IPS-NIHi11 (cell line): ENCODE data around the gene IGHMBP2.
A peak's percentile ranks its signal among the peaks of the same experiment; 100 is the strongest.
"Not testable (repeated sequence)": the region's sequence is repeated elsewhere in the genome, so short reads cannot be mapped to it uniquely, and the experiment has no call there.

ENCODE experiments used
- DNase-seq: peaks from one replicate; pipeline ENCODE4 v3.0.0; 2012; ENCODE audit warnings: mixed read lengths, low spot score

The IGHMBP2 gene

GRCh38 chr11:68961245-68961644, 57.6 kb downstream of the IGHMBP2 start:
- DNase-seq, result no peak

GRCh38 chr11:68962527-68963250, 59.0 kb downstream of the IGHMBP2 start:
- DNase-seq, result peak; percentile 32

- DNase-seq, result no peak
Measured at GRCh38 chr11:68963779-68964178, 60.1 kb downstream of the IGHMBP2 start.

DNA sequence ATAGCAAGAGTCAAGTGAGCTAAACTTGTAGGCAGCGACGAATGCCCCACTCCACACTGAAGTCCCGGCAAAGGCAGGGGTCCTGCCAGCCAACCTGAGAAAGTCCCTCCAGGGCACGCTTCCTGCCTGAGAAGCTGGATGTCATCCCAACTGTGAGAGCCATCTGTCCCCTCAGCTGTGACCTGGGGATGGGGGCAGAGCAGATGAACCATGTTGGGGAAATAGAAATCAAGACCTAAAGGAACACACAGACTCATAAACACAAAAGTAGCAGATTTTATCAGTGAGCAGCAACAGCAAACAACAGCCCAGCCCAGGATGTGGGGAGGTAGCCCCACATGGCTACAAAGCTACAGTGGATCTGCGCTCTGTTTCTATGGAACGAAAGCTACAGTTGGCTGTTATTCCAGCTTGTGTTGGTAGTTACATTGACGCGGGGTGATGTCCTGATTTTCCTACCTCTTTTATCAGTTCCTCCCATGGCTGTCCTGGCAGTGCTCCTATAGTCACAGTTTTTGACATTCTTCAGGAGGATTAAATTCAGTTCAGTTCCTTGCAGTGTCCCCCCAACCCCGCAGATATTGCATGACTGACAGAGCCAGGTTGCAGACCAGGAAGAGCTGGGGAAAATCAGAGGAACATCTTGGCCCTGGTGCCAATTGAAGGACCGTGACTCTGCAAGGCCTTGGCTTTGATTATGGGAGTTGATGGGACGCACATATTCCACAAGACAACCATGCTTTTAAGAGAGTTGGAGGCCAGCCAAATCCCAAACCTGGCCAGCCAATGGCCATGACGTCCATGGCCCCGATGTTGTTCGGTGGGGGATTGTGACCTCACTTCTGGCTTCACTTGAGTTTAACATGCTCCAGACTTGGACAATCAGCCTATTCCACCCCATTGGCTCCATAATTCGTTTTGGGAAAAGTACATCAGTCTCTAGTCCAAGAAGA, 62.5 kb downstream of the IGHMBP2 start:
- DNase-seq, result no peak

- no peak for DNase-seq
Measured at GRCh38 chr11:68966894-68967780, 63.4 kb downstream of the IGHMBP2 start.

DNA sequence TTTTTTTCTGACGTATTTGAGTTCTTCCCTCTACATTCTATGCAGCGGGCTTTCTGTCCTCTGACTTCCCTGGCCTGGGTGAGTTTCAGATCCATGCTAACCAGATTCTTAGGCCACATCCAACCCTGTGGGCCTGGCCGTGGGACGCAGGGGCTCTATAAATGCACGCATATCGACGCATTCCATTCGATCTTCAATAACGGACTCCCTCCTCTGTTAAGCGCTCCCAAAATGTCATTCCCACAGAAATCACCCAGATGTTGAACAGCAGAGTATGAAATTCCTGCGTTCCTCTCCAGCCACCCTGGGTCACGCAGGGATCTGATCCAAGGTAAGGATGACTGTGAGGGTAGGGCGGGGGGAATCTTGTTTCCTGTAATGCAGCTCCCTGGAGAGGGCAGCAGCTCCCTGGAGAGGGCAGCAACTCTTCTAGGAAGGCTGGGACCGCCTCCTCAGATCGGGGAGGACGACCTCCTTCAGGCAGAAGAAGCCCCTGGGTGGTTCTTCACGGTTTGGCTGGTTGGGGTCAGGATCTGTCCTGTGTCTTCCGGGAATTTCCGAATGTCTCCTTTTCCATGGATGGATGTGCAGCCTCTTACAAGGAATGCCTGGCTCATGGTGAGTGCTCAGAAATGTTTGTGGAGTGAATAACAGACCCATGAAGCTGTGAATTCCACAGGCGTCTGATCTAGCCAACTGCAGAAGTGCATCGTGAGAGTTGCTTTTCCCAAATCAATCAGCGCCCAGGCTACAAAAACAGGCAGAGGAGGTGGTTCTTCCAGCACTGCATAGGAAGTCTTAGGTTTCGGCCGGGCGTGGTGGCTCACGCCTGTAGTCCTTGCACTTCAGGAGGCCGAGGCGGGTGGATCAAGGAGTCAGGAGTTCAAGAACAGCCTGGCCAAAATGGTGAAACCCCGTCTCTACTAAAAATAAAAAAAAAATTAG, 64.9 kb downstream of the IGHMBP2 start:
- peak; percentile 46 for DNase-seq

GRCh38 chr11:68969386-68969785, 65.7 kb downstream of the IGHMBP2 start:
- no peak for DNase-seq

DNA sequence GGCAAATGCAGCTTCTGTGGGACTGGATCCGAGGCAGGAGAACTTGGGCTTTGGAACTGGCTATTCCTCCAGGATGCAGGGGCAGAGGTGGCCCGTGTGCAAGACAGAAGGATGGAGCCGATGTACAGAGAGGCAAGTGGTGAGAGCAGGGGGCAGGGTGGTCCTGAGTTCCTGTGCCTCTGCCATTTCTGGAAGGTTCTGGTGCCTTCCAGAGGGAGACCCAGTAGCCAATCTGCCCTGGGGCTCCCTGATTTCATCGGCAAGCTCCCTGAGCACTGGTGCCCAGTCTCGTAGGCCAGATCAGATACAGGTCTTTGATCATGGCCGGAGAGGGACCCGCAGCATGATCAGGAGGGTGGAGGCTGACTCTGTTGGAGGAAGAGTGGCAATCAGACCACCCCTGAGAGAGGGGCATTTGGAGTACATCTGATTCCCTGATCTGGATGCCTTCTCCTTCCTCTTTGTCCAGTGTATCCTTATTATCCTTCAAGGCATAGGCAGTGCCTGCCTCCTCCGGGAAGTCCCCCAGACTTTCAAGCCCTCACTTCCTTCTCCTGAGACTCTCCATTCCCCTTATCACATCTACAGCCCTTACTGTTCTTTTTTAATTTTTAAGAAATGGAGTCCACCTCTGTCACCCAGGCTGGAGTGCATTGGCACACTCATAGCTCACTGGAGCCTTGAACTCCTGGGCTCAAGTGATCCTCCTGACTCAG, 67.4 kb downstream of the IGHMBP2 start:
- DNase-seq, result no peak

DNA sequence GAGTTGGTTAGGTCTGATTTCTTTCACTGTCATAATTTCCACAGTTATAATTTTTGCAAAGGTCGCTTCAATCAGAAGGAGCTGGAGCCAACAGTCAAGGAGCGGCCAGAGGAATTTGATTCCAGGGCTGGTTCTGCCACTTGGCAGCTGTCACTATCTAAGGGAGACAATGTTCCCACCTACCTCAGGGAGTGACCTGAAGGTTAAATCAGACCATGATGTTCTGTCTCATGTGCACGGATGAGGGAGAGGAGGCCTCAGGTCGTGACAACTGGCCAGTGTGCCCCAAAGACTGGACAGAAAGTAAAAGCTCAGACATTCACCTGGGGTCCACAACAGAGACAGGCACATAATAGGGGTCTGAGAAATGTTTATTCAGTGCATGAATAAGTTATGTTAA, 69.5 kb downstream of the IGHMBP2 start:
- DNase-seq, result no peak

DNA sequence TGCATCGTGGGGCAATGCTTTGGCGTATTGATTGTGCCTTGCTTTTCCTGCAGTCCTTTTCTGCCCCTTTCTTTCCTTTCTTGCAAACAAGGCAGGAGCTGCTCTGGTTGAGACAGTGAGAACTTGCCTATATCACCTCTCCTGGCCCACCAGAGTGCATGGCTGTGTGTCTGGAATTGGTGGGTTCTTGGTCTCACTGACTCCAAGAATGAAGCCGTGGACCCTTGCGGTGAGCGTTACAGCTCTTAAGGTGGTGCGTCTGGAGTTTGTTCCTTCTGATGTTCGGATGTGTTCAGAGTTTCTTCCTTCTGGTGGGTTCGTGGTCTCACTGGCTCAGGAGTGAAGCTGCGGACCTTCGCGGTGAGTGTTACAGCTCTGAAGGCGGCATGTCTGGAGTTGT, 70.0 kb downstream of the IGHMBP2 start:
- DNase-seq, result not testable (repeated sequence)

- DNase-seq, result peak; percentile 69
Measured at GRCh38 chr11:68974421-68975194, 70.9 kb downstream of the IGHMBP2 start.

DNA sequence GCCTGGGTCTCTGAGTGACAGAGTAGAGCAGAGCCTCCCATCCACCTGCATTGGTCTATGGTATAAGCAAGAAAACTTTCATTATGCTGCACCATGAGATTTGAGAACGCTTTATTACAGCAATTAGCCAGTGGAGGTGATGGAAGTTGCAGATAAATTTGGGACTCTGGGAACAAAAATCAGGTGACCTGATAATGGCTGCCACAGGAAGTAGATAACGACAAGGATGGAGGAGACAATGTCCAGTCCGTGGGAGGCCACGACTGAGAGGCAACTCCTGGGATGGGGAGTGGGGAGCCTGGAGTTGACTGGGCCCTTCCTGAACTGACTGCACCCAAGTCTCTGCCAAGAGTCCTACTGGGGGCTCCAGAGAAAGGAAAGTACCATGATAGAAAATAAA, 72.4 kb downstream of the IGHMBP2 start:
- no peak for DNase-seq

GRCh38 chr11:68976563-68976962, 72.9 kb downstream of the IGHMBP2 start:
- DNase-seq, result no peak

- no peak for DNase-seq
Measured at GRCh38 chr11:68977781-68978625, 74.3 kb downstream of the IGHMBP2 start.

GRCh38 chr11:68978626-68978930, 74.9 kb downstream of the IGHMBP2 start:
- DNase-seq, result no peak

- no peak for DNase-seq
Measured at GRCh38 chr11:68978931-68979594, 75.4 kb downstream of the IGHMBP2 start.

DNA sequence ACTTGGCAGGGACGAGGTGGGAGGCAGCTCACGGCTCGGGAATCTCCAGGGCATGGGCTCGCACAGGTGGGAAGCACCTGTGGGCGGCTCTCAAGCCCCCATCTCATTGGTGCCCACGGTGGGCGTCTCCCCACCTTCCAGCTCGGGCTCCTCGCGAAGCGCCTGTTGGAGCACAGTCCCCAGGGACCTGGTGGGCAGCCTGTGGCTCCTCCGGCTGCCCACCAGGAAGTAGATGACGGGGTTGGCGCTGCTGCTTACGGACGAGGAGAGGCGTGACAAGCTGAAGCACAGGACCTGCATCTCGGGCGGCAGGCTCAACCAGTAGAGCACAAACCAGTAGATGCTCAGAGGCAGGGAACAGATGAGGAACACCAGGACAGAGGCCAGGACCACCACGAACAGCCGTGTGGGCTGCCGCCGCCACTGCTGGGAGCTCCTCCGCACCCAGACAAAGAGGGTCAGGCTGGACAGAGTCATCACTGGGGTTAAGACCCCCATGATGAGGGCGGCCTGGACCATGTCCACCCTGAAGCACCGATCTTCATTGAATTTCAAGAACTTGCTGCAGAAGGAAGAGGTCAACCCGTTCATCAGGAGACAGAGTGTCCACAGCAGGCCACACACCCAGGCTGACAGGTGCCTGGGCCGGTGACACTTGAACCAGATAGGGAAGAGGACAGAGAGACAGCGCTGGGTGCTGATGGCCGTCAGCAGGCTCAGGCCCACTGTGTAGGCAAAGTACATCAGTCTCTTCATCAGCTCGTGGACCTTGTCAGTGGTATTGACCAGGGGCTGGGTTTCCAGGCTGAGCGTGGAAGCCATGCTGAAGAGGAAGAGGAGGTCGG, 76.5 kb downstream of the IGHMBP2 start:
- no peak for DNase-seq

GRCh38 chr11:68980776-68981065, 77.0 kb downstream of the IGHMBP2 start, which contains the start of gene MRGPRD:
Gene MRGPRD, minus strand, starts transcription at chr11:68980986. Its CDS starts 0 bp downstream, at chr11:68980986.
- DNase-seq, result no peak
